NCI-H524 treated with DMSO at 0.1 percent for 48 hours (cell line): Measurements from ENCODE around the gene GALNT13.

ENCODE experiments used
- DNase-seq: peaks from one replicate; lab custom pipeline; 2025; lab: John Stamatoyannopoulos, UW

Gene GALNT13

DNA sequence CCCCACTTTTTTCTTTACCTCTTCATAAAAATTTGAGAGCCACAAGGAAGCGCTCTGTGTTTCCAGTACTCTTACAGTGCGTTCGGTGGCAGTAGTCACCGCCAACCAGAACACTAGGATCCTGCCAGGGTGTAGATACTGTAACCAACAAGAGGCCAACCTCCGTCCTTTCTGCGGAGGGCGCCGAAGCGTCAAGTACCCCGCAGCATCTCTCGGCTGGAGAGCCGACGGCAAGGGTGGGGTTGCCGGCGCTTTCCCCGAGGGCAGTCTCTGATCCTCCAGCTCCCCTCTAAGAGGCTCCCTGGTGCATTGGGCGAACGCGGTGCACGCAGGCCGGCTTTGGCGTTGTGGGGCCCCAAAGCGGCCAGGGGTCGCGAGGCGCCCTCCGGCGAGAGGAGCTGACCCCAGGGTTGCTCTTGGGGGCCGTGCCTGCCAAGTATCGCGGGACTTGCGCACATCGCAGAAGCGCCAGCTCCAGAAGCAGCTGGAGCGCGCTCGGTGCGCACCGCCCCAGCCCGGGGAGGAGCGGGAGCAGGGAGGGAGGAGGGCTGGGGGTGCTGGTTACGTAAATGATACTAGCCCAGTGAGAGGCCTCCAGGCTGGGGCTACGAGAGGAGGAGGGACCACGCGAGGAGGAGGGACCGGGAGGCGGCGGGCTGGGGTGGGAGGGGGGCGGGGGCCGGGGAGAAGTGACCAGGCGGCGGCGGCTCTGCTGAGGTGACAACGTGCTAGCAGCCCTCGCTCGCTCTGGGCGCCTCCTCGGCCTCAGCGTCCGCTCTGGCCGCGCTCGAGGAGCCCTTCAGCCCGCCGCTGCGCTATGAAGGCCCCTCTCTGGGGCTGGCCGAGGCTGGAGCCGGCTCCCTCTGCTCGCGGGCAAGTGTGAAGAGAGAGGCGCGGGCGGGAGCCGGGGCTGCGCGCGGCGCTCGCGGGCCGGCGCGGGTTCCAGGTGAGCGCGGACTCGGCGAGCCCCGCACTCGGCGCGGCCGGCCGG lies at the start of gene GALNT13:
GALNT13 (plus strand) TSS at position 692 of the 991 bp plus-strand sequence.
- DNase-seq = peak; percentile 71

DNA sequence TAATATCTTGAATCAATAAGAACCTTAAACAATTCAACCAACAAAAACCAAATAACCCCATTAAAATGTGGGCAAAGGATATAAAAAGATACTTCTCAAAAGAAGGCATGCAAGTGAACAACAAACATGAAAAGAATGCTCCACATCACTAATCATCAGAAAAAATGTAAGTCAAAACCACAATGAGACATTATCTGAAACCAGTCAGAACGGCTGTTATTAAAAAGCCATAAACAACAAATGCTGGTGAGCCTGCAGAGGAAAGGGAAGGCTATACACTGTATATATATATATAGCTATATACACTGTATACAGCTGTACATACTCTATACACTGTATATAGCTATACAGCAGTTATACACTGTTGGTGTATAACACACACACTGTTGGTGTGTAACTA lies 47.8 kb upstream of the GALNT13 start:
- no peak for DNase-seq

GRCh38 chr2:153828335-153828734 lies 43.4 kb upstream of the GALNT13 start:
- DNase-seq = no peak

GRCh38 chr2:153834662-153835061 lies 37.1 kb upstream of the GALNT13 start:
- no peak for DNase-seq

DNA sequence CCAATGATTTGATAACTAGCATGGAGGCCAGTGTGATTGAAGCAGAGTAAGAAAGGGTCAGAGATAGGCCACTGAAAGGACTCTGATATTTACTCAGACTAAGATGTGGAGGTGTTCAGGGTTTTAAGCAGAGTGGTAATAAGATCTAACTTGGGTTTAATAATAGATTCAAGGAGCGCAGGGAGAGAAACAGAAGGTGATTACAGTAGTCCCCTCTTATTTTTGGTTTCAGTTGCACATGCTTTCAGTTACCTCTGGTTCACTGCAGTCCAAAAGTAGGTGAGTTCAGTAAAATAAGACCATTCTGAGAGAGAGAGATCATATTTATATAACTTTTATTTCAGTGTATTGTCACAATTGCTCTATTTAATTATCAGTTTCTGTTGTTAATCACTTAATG lies 13.5 kb upstream of the GALNT13 start:
- DNase-seq = no peak

DNA sequence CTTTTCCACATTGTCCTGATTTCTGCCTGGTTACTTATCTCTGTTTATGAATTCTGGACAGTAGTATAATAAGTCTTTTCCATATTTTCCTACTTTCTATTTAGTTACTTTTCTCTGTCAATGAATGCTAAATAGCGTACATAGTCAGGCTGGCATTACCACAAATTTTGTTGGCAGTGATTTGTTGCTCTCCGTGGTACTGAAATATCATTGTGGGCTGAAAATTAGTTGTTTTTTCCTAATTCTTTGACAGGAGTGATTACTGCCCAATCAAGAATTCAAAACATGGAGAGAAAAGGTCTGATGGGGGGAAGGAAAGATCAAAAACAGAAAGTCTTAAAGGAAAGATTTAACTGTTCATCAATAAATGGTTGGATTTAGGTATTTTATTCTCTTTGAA lies 7.7 kb upstream of the GALNT13 start:
- no peak for DNase-seq

DNA sequence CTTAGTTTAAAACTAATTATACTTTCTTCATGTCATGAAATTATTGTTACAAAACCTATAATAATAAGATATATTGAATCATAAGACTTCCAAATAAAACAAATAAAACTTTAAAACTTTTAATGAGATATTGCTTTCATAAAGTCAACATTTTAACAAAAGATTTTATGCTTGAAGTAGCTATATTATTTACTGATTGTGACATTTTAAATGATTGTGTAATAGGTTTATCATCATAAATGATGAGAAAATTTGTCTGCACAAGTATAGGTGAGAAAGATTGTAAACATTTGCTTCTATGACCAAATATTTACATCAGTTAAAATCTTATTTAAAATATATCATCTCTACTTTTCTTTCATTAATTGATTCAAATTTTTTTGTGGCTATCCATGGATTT lies 5.1 kb upstream of the GALNT13 start:
- DNase-seq = no peak

GRCh38 chr2:153870308-153870707 lies 1.4 kb upstream of the GALNT13 start:
- DNase-seq = peak; percentile 13

- DNase-seq = no peak
Observed at GRCh38 chr2:153872311-153873051, 759 bp downstream of the GALNT13 start.

- DNase-seq = no peak
Observed at GRCh38 chr2:153873052-153874048, 1.6 kb downstream of the GALNT13 start.

GRCh38 chr2:153875801-153876466 lies 4.2 kb downstream of the GALNT13 start:
- DNase-seq = peak; percentile 49

- DNase-seq = no peak
Observed at GRCh38 chr2:153880926-153881325, 9.2 kb downstream of the GALNT13 start.

DNA sequence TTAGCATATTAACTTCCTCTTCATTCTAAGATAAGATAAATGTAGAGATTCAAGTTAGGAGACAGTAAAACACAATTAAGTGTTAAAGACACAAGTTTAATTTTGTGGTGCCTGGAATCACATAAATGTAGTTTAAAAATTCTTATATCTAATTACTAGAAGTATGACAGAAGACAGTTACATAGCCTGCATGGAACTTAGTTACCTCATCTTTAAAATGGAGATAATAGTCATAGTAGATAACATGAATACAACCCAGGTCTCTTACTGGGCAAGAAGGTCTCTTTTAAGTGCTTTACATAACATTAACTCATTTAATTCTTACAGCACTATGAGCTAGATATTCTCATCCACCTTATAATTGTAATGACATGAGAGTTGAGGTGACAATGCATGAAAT lies 15.1 kb downstream of the GALNT13 start:
- DNase-seq = no peak

GRCh38 chr2:153890576-153890975 lies 18.9 kb downstream of the GALNT13 start:
- no peak for DNase-seq

DNA sequence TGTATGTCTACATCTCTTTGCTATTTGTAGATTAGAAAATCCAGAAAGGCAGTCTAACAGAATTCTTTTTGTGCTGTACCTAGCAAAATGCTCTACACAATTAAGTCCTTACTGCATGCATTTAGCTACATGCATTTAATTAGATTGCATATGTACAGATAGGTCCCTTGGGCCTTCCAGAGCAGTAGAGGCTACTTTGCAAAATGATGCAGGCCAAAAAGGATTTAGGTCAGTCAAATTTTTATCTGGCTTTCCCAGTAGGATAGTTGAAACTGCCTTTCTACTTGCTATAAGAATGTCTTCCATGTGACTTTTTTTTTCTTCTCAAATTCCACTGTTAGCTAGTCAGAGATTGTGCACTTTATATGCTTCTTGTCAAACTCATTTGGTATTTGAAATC lies 19.3 kb downstream of the GALNT13 start:
- no peak for DNase-seq

- no peak for DNase-seq
Observed at GRCh38 chr2:153912798-153913396, 41.2 kb downstream of the GALNT13 start.

GRCh38 chr2:153917570-153917969 lies 45.8 kb downstream of the GALNT13 start:
- no peak for DNase-seq

DNA sequence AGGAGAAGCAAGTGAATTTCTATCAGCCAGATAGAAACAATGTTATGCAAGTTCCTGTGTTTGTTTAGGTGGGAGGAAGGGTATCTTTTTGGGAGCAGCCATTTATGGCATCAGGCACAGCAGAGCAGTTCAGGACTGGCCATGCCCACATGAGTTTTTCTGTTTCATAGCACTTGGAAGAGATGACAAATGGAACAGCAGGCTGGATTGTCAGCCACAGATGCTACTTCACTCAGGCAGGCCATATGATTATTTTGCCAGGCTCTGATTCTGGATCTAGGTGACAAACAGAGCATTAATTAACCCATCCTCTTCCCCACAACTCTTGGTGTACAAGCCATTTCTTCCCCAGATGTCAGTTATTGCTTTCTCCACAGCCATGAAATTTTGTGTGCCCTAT lies 63.8 kb downstream of the GALNT13 start:
- DNase-seq = no peak

DNA sequence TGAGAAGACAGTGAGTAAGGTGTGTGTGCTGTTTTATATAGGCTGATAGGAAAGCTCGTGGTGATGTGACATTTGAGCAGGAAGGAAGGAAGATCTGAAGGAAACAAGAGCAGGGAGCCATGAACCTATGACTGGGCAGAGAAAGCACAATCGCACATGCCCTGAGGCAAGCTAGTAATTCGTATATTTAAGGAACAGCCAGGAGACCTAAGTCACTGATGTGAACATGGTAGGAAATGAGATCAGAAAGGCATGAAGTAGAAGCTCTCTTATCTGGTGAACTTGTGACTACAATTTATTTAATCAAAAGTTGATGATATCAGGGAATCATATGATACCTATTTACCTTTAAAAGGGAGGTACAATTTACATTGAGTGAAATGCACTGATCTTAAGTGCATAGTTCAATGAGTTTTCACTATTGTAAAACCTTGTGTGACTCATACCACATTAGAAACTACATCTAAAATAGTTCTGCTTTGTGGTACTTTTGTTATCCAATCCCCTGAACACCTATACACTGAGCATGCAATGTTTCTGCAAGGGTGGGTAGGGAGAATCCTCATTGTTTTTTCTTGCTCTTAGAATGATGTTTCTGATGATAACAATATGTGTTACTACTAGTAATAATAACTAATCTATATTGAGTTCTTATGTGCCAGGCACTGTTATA lies 67.5 kb downstream of the GALNT13 start:
- no peak for DNase-seq

GRCh38 chr2:153940511-153940910 lies 68.8 kb downstream of the GALNT13 start:
- no peak for DNase-seq
